ENCODE results near the gene WDR31.

GRCh38 chr9:113313261-113313660 is 26.8 kb downstream of the WDR31 start:
- no peak for TF ChIP-seq ZNF112 (tag by site-specific recombination; IDR thresholded peaks at IDR 0.05)
- TF ChIP-seq KLF10 (tag by site-specific recombination; IDR thresholded peaks at IDR 0.05), result no peak
- TF ChIP-seq ZNF324 (tag by site-specific recombination; IDR thresholded peaks at IDR 0.05), result no peak
- no peak for TF ChIP-seq ZNF335 (tag by site-specific recombination; conservative IDR thresholded peaks at IDR 0.05)

All from HEK293 (cell line).